HCT116 (cell line): ENCODE measurements around the gene GATM. TPM values are rescaled to one million over a fixed set of nuclear protein-coding genes. Genes with fewer than 3 reads are reported as not detected.

Experiments
- ATAC-seq: fragments of 200-7000 bp; cut with Tn5 transposase; 2 replicates; pipeline ENCODE4 v1.9.1; 2020; ENCODE audit warnings: mild to moderate bottlenecking, moderate library complexity
- BruUV-seq: library from RNA; stranded (reverse); fragments of 400-500 nt; replicated peaks from 2 replicates; lab custom pipeline; 2021; lab: Mats Ljungman, UMichigan
- CTCF ChIA-PET: fragments of 300-600 bp; sonication (Branson Sonifier 250); formaldehyde crosslinking; loops from one replicate; lab custom pipeline; 2021; ENCODE audit warnings: antibody characterized with exemption; lab: Charles Lee
- POLR2A ChIA-PET: fragments of 300-600, 350-600 bp; sonication (Branson Sonifier 250); formaldehyde crosslinking; loops from one replicate; lab custom pipeline; 2021; ENCODE audit warnings: antibody characterized with exemption; lab: Charles Lee
- RAD21 ChIA-PET, 2 experiments: fragments of 300-600 bp; sonication (Branson Sonifier 250); formaldehyde crosslinking; loops; one replicate each; lab custom pipeline; 2023; ENCODE audit warnings: low total read pairs in 2 of 2; ENCODE audit not compliant: uncharacterized antibody in 2 of 2, unreplicated experiment in 2 of 2, low non-redundant PET in 1 of 2; lab: Charles Lee
- DNase-seq: peaks from one replicate; pipeline ENCODE4 v3.0.0-alpha.2; 2010; ENCODE audit warnings: low read depth, low spot score
- H2AFZ ChIP-seq: fragments of 200-600 bp; shearing (Covaris generic), sonication (generic); 2 replicates; pipeline ENCODE4 v1.6.1; 2017; ENCODE audit warnings: low read depth, mixed run types, mixed read lengths, antibody characterized with exemption, low read length; ENCODE audit not compliant: poor library complexity, severe bottlenecking
- H3K27ac ChIP-seq: 2 replicates; pipeline ENCODE4 v1.5.1; 2012; ENCODE audit warnings: low read depth, low read length
- H3K27me3 ChIP-seq: fragments of 200-600 bp; sonication (generic); 2 replicates; pipeline ENCODE4 v1.6.1; 2016; ENCODE audit warnings: mixed run types, low read length, mixed read lengths; ENCODE audit not compliant: insufficient read depth
- H3K36me3 ChIP-seq, 2 experiments: fragments of 200-500 bp in 1 of 2; fragments of 200-600 bp in 1 of 2; sonication (Bioruptor generic) in 1 of 2; sonication (generic) in 1 of 2; 2 replicates each; pipeline versions ENCODE4 v1.5.1 to v1.6.1; 2014 to 2016; ENCODE audit warnings: low read length in 2 of 2, inconsistent platforms in 1 of 2, mixed read lengths in 1 of 2, mixed run types in 1 of 2; ENCODE audit not compliant: insufficient read depth in 2 of 2, control insufficient read depth in 1 of 2
- H3K4me1 ChIP-seq, 2 experiments: fragments of 200-600 bp in 1 of 2; sonication (generic) in 1 of 2; 2 replicates each; pipeline versions ENCODE4 v1.5.1 to v1.6.1; 2012 to 2017; ENCODE audit warnings: low read length in 2 of 2, inconsistent platforms in 1 of 2, mild to moderate bottlenecking in 1 of 2, mixed read lengths in 1 of 2, mixed run types in 1 of 2, moderate library complexity in 1 of 2; ENCODE audit not compliant: insufficient read depth in 2 of 2, control insufficient read depth in 1 of 2
- H3K4me2 ChIP-seq: fragments of 200-600 bp; sonication (generic); 2 replicates; pipeline ENCODE4 v1.6.1; 2017; ENCODE audit warnings: mixed run types, low read length, mixed read lengths
- H3K4me3 ChIP-seq, 2 experiments: fragments of 200-600 bp in 1 of 2; sonication (generic) in 1 of 2; replicated peaks in 1 of 2; 2 replicates each; pipeline ENCODE4 v1.5.1; 2011 to 2016; ENCODE audit warnings: low read length in 2 of 2, control low read depth in 1 of 2, low read depth in 1 of 2, mild to moderate bottlenecking in 1 of 2, mixed read lengths in 1 of 2, mixed run types in 1 of 2
- H3K79me2 ChIP-seq: fragments of 200-600 bp; sonication (generic); 2 replicates; pipeline ENCODE4 v1.6.1; 2017; ENCODE audit warnings: mild to moderate bottlenecking, mixed run types, low read length, moderate library complexity, mixed read lengths; ENCODE audit not compliant: insufficient read depth
- H3K9ac ChIP-seq: fragments of 200-600 bp; sonication (generic); 2 replicates; pipeline ENCODE4 v1.6.1; 2016; ENCODE audit warnings: low read length, mixed read lengths
- H3K9me2 ChIP-seq: fragments of 200-600 bp; sonication (generic), shearing (Covaris generic); 2 replicates; pipeline ENCODE4 v1.6.1; 2017; ENCODE audit warnings: mixed run types, mild to moderate bottlenecking, moderate library complexity; ENCODE audit not compliant: insufficient read depth
- H3K9me3 ChIP-seq, 2 experiments: fragments of 200-500 bp in 1 of 2; fragments of 200-600 bp in 1 of 2; sonication (Bioruptor generic) in 1 of 2; sonication (generic) in 1 of 2; 2 replicates each; pipeline ENCODE4 v1.6.1; 2014 to 2017; ENCODE audit warnings: low read length in 2 of 2, mixed read lengths in 2 of 2, inconsistent platforms in 1 of 2, low read depth in 1 of 2, mild to moderate bottlenecking in 1 of 2, mixed run types in 1 of 2, moderate library complexity in 1 of 2; ENCODE audit not compliant: control insufficient read depth in 1 of 2, insufficient read depth in 1 of 2
- H4K20me1 ChIP-seq: fragments of 200-600 bp; sonication (generic), shearing (Covaris generic); 2 replicates; pipeline ENCODE4 v1.6.1; 2017; ENCODE audit warnings: mixed run types, mild to moderate bottlenecking, moderate library complexity; ENCODE audit not compliant: insufficient read depth
- ATF3 ChIP-seq: IDR thresholded peaks from 2 replicates; pipeline ENCODE4 v1.6.1; 2012
- CEBPB ChIP-seq: IDR thresholded peaks from 2 replicates; pipeline ENCODE4 v1.6.1; 2012; ENCODE audit warnings: low read depth
- ELF1 ChIP-seq: IDR thresholded peaks from 2 replicates; pipeline ENCODE4 v1.6.1; 2012; ENCODE audit warnings: low read depth, borderline replicate concordance
- JUND ChIP-seq: IDR thresholded peaks from 2 replicates; pipeline ENCODE4 v1.6.1; 2012
- POLR2A ChIP-seq: IDR thresholded peaks from 2 replicates; pipeline ENCODE4 v1.7.0; 2011; ENCODE audit warnings: borderline replicate concordance; ENCODE audit not compliant: insufficient read depth, insufficient read length; ENCODE audit errors: extremely low read depth
- REST ChIP-seq: IDR thresholded peaks from 2 replicates; pipeline ENCODE4 v1.6.1; 2012; ENCODE audit warnings: low read depth
- TCF7L2 ChIP-seq: IDR thresholded peaks from 2 replicates; pipeline ENCODE4 v1.7.0; 2011; ENCODE audit warnings: borderline replicate concordance, inconsistent platforms; ENCODE audit not compliant: insufficient read depth, insufficient read length; ENCODE audit errors: extremely low read depth
- ZBTB33 ChIP-seq: IDR thresholded peaks from 2 replicates; pipeline ENCODE4 v1.6.1; 2011; ENCODE audit warnings: mild to moderate bottlenecking, low read length, moderate library complexity; ENCODE audit not compliant: insufficient replicate concordance; ENCODE audit errors: extremely low read depth
- ZNF274 ChIP-seq: fragments of 200-500 bp; sonication (Bioruptor generic); IDR thresholded peaks from 2 replicates; pipeline ENCODE4 v1.6.1; 2014; ENCODE audit warnings: mild to moderate bottlenecking, low read depth, low read length, inconsistent platforms
- intact Hi-C: fragments of 100-400 bp; cut with micrococcal nuclease; formaldehyde crosslinking; loops from 2 replicates; pipeline ENCODE4 v1.10.0; 2022
- total RNA-seq: library from RNA; stranded (reverse); gene quantifications from one replicate; pipeline ENCODE4 v1.2.1, GENCODE V29; 2021; ENCODE audit not compliant: unreplicated experiment

The GATM gene
- total RNA-seq, 1 experiment from 2014 or later: 3.1 TPM

GRCh38 chr15:45414215-45414885, 36.0 kb upstream of the GATM start:
- H3K9me2 ChIP-seq: no peaks in the 10 kb centered on the region
- H3K4me1 ChIP-seq: no peaks in the 10 kb centered on the region
- no peak for DNase-seq
- POLR2A ChIA-PET: no interaction called here
- intact Hi-C loops: no loop called here
- ATAC-seq: no peak
- no peak overlapping the region for H3K4me2 ChIP-seq
- peaks cover 6% of the 10 kb centered on the region for H3K79me2 ChIP-seq
- no peak overlapping the region for H2AFZ ChIP-seq
- H3K9ac ChIP-seq: no peak overlapping the region
- no peak overlapping the region for H3K27ac ChIP-seq
- TF ChIP-seq ZBTB33: no peak
- TF ChIP-seq POLR2A: no peak
- no peak for TF ChIP-seq ZNF274
- no peak for TF ChIP-seq JUND
- no peak for TF ChIP-seq CEBPB
- TF ChIP-seq ELF1: no peak
- TF ChIP-seq TCF7L2: no peak
- TF ChIP-seq REST: no peak
- TF ChIP-seq ATF3: no peak
- H3K36me3 ChIP-seq: peaks cover 42 to 79% of the 10 kb centered on the region in 2 experiments
- no TSS peak for BruUV-seq
- no peak overlapping the region for H3K4me3 ChIP-seq
- no peaks in the 10 kb centered on the region for H4K20me1 ChIP-seq
- H3K27me3 ChIP-seq: no peaks in the 10 kb centered on the region
- H3K9me3 ChIP-seq: no peaks in the 10 kb centered on the region
- RAD21 ChIA-PET: no interaction called here
- CTCF ChIA-PET: no interaction called here
